Measurements from ENCODE around the gene PERM1.
"Not testable (repeated sequence)": the region's sequence is repeated elsewhere in the genome, so short reads cannot be mapped to it uniquely, and the experiment has no call there.

Gene PERM1

GRCh38 chr1:981955-982558 is at the start of gene PERM1:
TSS of gene PERM1 (minus strand) at chr1:982093. CDS start at chr1:981029, 1,064 bp downstream.
- no peak for DNase-seq

- DNase-seq, result not testable (repeated sequence)
Measured at GRCh38 chr1:1030867-1031658, 49.2 kb upstream of the PERM1 start.

DNA sequence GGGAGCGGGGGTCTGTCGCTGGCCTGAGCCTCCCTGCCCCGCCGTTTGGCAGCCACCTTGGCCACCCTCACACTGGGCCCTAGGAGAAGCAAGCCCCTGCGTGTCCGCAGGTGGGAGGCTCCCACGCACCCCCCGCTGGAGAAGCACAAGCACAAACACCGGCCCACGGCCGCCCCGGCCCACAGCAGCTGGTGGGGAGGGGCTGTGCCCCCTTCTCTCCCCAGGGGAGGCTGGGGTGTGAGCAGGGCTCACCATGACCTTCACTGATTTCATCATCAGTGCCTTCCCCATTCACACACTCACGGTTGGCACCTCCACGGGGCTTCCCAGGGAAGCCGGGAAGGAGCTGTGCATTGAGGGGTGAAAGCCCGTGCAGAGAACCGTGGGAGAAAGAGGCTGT is 45.9 kb upstream of the PERM1 start:
- no peak for DNase-seq

- no peak for DNase-seq
Measured at GRCh38 chr1:1026599-1027413, 44.9 kb upstream of the PERM1 start.

DNA sequence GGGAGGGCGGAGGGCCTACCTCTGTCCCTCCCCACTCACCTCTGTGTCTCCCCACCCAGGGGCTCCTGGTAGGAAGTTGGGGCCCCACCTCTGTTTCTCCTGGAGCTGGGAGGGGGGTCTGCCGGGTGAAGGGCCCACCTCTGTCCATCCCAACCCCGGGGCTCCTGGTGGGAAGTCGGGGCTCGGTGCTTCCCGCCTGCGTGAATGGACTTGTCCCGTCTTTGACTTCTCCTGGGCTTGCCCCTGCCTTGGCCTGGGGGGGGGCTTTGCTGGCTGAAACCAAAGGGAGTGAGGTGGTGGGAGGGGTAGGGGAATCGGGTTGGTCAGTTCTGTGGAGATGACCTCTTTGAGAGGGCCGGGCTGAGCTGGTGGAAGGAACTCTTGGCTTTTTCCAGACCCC is 43.8 kb upstream of the PERM1 start:
- DNase-seq, result no peak

DNA sequence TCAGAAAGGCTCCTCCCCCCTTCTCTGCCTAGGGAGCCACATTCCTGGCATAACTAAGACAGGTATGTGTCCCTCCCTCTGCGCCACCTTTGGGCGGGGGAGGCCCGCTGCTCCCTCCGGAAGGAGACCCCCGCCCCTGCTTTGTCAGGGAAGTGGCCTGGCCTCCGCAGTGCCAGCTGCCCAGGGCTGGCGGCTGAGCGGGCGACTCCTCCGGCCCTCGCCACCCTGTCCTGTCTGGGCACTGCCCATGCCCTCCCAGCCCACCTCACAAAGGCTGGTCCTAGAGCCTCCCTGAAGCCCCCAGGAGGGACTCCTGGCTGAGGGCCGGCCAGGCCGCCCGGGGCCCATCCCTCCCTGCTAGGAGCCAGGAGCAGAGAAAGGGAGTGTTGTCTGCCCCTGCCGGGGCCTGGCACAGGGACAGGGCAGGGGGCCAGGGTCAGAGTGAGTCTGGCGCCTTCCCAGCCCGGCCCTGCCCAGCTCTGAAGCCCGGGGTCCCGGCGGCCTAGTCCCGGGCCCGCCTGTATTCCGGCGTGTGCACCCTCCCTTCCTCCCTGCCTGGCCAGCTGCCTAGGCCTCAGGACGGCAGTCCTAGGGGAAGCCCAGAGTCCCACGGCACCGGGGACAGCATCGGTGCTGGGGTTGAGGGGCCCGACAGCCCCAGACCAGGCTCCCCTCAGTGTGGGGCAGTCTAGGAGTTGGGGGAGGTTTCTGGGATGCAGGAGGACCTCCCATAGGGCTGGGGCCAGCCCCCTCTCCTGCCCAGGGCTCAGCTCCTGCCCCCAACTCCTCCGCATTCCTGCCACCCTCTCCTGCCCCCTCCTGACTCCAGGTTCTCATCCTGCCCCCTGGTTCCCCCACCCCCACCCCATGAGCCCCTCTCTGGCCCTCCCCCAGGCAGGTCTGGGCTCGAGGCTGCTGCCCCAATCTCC is 43.1 kb upstream of the PERM1 start:
- DNase-seq, result no peak

- no peak for DNase-seq
Measured at GRCh38 chr1:1024149-1024770, 42.4 kb upstream of the PERM1 start.

DNA sequence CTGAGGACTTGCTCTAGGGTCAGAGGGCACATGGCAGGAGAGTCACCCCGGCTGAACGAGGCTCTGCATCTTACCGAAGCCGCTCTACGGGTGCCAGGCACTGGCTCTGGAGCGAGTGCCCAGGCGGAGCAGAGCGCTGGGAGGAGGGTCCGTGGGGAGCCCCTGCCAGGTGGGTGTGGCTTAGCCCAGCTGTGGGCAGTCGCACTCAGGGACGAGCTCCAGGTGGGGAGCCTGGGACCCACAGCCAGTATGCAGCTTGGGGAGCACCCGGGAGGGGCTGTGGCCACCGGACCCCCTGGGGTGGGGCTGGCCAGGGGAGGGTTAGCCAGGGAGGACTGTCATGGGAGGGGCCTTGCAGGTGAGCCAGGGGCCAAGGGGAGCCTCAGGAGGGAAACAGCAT is 41.8 kb upstream of the PERM1 start:
- no peak for DNase-seq

GRCh38 chr1:1022302-1023009 is 40.6 kb upstream of the PERM1 start:
- DNase-seq, result no peak

GRCh38 chr1:1021920-1022259 is 40.0 kb upstream of the PERM1 start:
- DNase-seq, result no peak

GRCh38 chr1:1021010-1021919 is 39.4 kb upstream of the PERM1 start:
- no peak for DNase-seq

GRCh38 chr1:1020415-1021009 is 38.6 kb upstream of the PERM1 start:
- DNase-seq, result no peak

- no peak for DNase-seq
Measured at GRCh38 chr1:1020000-1020404, 38.1 kb upstream of the PERM1 start, which contains the start of gene AGRN. TSS of gene AGRN (plus strand) at chr1:1020120. CDS start at chr1:1020173, 53 bp downstream.

DNA sequence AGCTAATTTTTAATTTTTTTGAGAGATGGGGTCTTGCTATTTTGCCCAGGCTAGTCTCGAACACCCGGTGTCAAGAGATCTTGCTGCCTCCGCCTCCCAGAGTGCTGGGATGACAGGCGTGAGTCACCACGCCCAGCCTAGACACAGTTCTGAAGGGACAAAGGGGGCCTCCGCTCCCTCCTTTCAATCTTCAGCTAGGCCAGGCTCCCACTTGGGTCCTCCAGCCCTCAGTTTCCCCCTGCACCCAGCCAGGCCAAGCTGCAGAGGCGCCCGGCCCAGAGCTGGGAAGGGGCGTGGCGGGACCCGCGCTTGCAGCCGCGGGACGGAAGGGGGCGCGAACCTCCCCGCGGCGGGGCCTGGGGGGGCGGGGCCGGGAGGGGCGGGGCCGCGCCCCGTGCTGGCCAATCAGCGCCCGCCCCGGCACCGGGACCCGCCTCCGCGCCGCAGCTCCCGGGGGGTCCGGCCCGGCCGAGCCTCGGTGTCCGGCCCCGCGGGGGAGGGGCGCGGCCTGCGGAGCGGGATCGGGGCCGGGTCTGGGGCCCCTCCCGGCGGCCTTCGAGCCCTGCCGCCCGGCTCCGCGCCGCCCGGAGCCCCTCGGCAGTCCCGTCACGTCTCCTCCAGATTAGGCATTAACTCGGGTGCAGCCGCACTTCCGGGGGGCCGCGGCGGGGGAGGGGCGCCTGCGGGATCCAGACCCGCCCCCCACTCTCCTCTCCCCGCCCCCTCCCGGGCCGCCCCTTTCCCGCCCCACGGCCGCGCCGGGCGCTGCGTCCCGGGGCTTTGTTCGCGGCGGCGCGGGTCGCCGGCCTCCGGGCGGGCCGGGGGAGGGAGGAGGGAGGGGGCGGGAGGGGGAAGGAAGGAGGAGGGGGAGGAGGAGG is 37.5 kb upstream of the PERM1 start:
- peak; percentile 56 for DNase-seq

GRCh38 chr1:1018321-1018685 is 36.4 kb upstream of the PERM1 start:
- DNase-seq, result not testable (repeated sequence)

- DNase-seq, result not testable (repeated sequence)
Measured at GRCh38 chr1:1017397-1018320, 35.8 kb upstream of the PERM1 start.

DNA sequence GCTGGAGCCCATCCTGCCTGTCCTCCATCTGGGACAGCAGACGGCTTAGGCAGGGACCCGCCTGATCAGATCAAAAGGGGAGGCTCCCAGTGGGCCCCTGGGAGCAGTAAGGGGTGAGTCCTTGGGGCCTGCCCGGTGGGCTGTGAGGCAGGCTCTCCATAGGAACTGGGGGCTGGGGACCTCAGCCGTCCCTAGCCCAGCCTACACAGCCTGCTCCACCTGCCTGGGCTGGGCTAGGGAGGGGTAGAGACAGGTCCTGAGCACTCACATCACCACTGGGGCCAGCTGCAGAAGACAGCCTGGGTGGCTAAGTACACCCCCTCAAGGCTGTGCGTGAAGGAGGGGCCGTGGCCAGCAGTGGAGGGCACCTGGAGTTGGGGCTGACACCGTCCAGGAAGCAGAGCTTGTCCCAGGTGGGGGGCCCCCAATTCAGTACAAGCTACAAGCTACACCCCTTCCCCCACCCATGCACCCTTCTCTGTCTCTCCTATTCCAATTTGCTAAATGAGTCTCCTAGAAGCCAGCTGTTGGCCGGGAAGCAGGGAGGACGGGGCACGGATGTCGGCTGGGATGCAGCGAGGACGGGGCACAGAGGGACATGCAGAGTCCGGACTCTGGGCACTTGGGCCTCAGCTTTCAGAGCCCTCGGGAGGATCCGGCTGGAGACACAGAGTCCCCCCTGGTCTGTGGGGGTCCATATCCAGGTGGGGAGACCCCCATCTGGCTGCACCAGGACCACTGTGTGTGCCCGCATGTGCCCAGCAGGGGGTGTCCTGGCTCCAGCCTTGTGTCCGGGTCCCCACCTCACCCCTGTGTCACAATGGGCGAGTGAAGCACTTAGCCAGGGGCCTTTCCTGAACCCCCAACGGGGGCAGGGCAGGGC is 33.1 kb upstream of the PERM1 start:
- DNase-seq, result no peak
